ENCODE data around the gene FXYD5.

DNA sequence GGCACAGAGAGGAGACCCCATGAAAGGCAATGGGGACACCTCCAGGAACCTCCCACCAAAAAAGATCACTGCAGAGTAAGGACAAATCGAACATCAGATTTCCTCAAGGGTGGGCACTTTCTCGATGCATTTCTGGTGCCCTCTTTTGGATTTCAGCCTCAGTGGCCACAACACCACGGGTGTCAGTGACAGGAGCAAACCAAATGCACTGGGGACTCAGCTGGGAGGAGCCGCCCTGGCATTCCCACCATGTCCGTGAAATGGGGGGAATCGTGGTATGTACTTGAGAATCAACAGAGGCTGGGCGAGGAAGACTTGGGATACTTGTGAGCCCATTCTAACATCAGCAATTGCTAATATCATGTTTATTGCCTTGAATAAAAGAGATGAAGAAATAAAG lies 57.7 kb downstream of the FXYD5 start:
- TF ChIP-seq, protein P1, sequence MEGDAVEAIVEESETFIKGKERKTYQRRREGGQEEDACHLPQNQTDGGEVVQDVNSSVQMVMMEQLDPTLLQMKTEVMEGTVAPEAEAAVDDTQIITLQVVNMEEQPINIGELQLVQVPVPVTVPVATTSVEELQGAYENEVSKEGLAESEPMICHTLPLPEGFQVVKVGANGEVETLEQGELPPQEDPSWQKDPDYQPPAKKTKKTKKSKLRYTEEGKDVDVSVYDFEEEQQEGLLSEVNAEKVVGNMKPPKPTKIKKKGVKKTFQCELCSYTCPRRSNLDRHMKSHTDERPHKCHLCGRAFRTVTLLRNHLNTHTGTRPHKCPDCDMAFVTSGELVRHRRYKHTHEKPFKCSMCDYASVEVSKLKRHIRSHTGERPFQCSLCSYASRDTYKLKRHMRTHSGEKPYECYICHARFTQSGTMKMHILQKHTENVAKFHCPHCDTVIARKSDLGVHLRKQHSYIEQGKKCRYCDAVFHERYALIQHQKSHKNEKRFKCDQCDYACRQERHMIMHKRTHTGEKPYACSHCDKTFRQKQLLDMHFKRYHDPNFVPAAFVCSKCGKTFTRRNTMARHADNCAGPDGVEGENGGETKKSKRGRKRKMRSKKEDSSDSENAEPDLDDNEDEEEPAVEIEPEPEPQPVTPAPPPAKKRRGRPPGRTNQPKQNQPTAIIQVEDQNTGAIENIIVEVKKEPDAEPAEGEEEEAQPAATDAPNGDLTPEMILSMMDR (IDR thresholded peaks at IDR 0.05), result no peak
- no peak for TF ChIP-seq ZFX (IDR thresholded peaks at IDR 0.05; ENCODE audit: borderline replicate concordance)
